ENCODE data around the gene SNX30.

DNA sequence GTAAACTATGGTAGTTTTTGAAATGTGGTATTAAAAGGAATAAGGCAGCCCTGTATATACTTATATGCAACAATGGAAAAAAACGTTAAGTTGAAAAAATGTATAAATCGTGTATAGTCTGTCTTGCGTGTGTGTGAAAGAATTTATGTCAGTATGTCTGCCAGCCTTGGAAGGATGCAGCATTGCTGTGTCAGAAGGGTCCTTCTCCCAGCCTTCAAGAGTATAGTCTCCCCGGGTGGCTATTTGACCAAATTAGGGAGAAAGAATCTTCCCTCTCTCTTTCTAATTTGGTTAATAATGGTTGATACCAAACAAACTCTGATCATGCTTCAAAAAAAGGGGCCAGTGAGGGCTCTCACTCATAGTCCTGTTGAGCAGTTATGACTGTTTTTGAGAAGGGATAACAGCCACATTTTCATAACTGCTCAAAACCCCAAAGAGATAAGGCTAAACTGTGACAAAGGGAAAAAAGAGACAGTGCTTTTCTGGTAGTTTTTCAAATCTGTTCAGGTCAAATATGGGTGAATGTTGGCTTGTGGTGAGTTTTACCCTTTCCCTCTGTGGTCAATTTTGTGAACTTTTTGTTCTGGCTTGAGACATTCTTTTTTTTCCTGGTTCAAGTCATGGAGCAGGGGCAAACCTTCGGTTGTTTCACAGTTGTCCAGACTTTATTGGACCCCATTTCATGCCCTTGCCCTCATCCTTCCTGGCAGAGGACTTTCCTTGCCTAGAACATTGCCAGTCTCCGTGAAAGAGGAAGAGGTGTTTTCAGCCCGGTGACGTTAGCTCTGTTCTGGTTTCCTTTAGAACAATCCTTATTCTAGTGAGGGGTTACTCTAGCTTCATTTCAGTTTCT lies 21.0 kb downstream of the SNX30 start:
- TF ChIP-seq, protein P1, sequence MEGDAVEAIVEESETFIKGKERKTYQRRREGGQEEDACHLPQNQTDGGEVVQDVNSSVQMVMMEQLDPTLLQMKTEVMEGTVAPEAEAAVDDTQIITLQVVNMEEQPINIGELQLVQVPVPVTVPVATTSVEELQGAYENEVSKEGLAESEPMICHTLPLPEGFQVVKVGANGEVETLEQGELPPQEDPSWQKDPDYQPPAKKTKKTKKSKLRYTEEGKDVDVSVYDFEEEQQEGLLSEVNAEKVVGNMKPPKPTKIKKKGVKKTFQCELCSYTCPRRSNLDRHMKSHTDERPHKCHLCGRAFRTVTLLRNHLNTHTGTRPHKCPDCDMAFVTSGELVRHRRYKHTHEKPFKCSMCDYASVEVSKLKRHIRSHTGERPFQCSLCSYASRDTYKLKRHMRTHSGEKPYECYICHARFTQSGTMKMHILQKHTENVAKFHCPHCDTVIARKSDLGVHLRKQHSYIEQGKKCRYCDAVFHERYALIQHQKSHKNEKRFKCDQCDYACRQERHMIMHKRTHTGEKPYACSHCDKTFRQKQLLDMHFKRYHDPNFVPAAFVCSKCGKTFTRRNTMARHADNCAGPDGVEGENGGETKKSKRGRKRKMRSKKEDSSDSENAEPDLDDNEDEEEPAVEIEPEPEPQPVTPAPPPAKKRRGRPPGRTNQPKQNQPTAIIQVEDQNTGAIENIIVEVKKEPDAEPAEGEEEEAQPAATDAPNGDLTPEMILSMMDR (conservative IDR thresholded peaks at IDR 0.05; ENCODE audit: low read length) = no peak
- TF ChIP-seq EZH2phosphoT487 (IDR thresholded peaks at IDR 0.05; ENCODE audit: borderline replicate concordance, low read depth, low read length) = no peak
